Stimulated activated CD4-positive, alpha-beta T cell treated with anti-CD3 and anti-CD28 coated beads, Interleukin-15, amount 100 ng/mL, for 24 hours (primary cell): ENCODE data around the gene CXCL6.

Experiments
- DNase-seq: peaks from one replicate; pipeline ENCODE4 v3.0.0-alpha.2; 2020

CXCL6 gene

DNA sequence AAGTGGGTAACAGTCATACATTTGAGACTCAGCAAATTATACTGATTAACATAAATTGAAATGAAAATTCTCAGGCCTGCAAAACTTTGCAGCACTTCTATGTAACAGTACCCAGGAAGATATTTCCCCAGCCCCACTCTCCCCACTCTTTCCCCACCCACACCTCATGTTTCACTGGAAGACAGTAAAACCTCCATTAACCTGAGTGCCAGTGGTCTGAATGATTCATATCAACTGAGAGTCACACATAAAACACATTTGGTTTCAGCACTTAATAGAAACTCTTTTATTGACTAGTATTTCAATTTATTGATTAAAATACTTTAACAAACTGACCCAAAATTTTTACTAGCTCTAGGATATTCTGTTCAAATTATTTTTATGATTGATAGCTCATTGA lies 6.9 kb downstream of the CXCL6 start:
- no peak for DNase-seq

DNA sequence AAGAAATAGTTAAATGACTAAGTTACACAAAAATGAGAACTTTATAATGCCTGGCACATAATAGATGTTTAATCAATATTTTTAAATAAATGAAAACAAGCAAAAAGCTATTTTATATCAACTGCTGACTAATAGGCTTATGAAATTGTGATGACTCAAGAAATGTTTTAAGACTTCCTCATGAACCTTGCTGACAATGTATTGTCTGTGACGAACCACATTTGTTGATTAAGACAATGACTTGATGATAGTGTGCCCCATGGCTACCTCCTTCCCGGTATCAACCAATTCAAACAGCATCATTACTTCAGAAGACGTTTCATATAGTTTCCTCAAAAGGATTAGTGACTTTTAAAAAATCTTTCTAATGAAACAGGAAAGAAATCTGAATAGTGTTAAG lies 7.9 kb downstream of the CXCL6 start:
- no peak for DNase-seq

DNA sequence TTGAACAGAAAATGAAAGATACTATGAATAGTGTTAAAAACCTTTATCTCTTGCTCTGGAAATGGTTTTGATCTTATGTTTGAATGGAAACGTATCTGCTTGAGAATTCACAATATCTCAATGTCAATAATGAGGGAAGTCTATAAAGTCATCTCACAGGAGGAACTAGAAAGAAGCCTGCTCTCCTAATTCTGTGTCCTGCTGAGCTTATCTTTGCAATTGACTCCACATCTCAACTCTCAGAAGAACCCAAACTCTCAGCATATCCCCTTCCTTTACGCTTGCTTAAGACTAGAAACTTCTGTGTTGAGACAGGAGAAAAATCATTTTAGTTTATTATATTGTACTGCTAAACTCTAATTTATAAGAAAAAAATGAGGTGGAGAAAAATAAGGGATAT lies 8.3 kb downstream of the CXCL6 start:
- no peak for DNase-seq

DNA sequence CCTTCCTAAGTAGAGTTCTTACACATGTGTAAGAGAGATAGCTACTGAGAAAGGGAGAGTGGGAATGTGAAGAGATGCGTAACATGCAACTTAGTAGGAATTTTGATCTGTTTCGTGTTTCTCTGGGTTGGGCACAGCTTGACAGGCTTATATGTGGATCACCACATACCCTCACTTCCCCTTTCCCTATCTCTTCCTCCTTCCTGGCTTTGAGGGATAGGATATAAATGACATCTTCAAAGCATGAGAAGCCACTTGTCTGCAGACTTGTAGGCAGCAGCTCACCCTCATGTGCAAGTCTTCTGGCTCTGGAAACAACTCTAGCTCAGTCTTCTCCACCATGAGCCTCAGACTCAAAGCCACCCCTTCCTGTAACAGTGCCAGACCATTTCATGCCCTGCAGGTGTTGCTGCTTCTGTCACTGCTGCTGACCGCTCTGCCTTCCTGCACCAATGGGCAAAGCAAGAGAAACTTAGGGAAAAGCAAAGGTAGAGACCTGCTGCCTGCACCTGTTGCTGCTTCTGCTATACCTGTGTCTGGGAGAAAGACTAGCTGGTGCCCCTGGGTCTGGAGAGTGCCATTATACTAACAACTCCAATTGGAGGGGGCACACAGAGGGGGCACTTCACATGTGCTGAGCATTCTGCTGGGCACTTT lies 11.2 kb downstream of the CXCL6 start:
- no peak for DNase-seq

DNA sequence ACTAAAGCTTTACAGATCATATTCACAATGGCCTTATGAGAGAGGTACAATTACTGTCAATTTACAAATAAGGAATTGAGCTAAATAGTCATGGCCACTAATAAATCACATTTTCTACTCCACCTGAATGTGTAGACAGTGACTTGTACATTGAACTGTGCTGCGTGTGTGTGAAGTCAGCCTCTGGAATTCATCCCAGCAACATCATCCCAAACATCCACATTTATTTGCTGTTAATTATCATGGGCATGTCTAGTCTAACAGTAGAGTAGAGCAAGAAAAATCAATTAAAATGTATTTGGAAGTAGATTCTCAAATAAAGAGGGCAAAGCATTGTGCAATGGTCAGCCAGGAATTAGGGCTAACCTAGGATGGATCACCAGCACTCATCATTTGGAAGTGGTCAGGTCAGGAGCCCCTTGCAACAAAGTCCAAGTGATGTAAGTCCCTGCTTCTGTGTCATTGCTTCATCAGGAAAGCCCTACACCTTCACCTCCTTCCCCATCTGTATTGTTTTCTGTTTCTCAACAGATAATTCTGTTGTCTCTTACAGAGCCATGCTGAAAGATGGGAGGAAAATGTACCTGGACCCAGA lies 11.8 kb downstream of the CXCL6 start:
- no peak for DNase-seq

DNA sequence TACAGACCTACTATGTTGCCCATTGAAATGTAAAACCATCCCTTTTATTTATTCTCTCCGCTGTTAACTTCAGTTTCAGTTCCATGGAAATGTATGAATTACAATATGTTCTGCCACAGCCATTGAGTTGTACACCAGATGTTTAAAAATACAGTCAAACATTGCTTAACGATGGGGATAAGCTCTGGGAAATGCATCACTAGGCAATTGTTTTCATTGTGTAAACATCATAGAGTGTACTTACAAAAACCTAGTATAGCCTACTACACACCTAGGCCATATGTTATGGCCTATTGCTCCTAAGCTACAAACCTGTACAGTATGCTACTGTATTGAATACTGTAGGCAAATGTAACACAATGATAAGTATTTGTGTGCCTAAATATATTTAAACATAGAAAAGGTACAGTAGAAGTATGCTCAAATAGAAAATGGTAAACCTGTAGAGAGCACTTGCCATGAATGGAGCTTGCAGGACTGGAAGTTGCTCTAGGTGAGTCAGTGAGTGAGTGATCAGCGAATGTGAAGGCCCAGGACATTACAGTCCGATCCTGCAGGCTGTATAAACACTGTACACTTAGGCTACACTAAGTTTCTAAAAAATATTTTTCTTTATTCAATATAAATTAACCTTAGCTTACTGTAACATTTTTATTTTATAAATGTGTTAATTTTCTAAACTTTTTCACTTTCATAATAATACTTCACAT lies 13.9 kb downstream of the CXCL6 start:
- no peak for DNase-seq

DNA sequence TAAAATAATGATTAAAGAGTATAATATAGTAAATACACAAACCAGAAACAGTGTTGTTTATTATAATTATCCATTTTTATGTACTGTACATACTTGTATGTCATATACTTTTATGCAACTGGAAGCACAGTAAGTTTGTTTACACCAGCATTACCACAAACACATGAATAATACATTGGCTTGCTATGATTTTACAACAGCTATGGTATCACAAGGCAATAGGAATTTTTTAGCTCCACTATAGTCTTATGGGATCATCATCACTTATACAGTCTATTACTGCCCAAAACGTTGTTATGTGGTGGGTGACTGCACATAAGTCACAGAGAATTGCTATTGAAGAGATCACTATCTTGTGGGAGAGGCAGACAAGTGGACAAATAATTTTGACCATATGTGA lies 14.8 kb downstream of the CXCL6 start:
- no peak for DNase-seq

DNA sequence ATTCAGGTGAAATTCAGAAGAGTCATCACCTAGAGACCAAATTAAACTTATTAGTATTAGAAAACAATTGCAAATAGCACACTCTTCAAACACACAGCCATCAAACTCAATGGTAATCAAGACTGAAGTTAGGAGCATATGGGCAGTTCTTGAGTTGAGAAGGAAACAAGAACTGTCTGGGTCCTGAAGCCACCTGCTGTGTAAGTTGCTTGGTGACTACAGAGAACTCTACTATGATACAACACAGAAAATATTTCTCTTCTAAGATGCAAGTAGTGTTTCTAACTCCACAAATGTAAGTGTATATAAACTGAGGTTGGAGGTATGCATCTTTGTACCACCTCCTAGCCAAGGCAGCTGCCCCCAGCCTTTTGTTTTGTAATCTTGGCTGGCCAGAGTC lies 16.3 kb downstream of the CXCL6 start:
- DNase-seq, result no peak

DNA sequence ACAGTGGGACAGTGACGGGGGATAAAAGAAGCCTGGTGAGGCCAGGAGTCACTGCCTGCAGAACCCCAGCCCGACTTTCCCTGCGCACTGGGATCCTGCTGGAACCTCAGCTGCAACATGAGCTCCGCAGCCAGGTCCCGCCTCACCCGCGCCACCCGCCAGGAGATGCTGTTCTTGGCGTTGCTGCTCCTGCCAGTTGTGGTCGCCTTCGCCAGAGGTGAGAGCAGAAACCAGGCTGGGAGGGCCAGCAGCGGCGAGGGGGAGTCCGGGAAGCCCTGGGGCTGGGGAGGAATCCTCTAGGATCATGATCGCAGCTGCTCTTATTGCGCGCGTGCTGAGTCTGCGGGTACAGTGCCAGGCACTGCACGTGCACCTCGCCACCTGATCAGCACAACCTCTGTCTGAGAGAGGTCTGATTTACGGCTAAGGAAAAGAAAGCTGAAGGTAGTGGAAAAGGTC lies 16.8 kb downstream of the CXCL6 start, which contains the start of gene PF4V1:
TSS of gene PF4V1 (plus strand) at position 51 of the 459 bp plus-strand sequence. CDS start at position 118, 67 bp downstream.
- no peak for DNase-seq

DNA sequence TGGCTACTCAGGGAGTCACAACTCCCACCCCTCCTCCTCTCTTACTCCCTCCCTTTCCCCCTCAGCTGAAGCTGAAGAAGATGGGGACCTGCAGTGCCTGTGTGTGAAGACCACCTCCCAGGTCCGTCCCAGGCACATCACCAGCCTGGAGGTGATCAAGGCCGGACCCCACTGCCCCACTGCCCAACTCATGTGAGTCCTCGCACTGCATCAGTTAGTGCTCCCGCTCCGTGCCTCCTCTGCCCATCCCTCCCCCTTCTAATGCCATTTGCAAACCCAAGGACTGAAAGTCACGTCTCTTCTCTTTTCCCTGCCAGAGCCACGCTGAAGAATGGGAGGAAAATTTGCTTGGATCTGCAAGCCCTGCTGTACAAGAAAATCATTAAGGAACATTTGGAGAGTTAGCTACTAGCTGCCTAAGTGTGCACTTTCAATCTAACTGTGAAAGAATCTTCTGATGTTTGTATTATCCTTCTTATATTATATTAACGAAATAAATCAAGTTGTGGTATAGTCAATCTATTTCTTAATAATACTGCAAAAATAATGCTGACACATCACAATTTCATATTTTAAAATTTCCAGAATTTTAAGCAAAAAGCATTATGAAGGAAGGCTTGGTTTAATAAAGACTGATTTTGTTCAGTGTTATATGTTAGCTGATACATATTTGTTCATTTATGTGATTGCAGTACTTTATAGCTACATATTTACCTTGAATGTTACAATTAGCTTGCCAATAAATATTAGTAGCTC lies 17.4 kb downstream of the CXCL6 start:
- DNase-seq, result no peak

DNA sequence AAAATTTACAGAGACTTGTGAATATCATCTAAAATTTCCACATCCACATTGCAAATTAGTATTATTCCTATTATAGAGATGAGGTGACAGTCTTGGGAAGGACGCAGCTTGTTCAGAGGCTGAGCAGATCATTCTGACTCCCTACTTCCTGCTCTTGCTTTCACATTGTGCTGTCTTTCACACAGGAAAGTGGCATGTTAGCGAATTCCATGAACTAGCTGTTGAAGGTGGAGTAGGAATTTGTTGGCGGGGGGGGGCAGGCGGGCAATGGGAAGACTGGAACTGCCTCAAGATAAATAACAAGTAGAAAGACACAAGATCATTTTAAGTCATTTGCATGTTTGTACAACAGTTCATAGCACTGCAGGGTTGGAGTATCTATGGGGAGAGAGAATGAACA lies 18.9 kb downstream of the CXCL6 start:
- DNase-seq, result no peak

DNA sequence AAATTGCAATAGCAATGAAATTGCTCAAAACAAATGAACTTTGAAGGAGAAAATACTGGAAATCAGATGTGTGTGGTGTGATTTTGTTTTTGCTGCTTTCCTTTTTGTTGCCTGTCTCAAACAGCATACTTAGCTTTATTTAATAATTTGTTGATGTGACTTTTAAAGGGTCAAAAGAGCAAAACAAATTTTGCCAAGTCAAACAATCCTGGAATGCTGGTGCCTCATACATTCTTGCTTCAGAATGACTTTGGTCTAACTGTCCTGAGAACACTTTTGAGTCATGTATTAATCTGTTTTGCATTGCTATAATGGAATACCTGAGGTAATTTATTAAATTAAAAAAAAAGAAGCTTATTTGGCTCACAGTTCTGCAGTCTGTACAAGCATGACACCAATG lies 20.0 kb downstream of the CXCL6 start:
- DNase-seq, result no peak

DNA sequence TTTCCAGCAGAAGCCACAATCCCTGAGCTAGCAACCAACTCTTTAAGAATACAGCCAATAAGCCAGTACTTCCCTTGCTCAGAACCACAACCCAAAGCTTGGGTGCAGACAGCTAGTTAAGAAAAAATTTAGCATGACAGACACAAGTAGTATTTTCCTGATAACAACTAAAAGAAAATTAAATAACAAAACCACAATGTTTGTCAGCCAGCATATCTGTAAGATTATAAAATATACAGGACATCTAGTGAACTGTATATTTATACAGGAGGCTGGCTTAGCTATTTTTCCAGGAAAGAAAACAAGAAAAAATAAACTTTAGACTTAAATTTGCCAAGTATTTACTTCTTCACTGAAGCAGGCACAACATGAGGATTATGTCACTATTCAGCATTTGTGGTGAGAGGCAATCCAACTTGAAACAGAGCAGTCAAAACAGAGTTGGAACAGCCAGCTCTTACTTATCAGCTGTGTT lies 23.2 kb downstream of the CXCL6 start:
- no peak for DNase-seq

DNA sequence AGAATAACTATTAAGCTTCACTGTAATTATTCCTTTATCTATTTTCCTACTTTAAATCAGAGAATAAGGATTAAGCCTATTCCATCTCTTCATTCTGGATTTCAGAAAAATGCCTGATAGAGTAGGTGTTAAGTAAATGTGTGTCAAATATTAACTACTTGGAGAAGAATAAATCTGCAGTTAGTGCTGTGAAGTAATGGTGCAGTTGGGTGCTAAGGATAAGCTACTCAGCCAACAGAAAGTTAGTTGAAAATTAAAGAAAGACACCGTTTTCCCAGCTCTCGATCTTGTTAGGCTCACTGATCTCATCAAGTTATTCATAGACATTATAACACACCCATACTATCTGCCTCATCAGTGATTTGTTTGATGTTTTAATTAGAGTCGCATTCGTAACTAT lies 23.7 kb downstream of the CXCL6 start:
- no peak for DNase-seq

DNA sequence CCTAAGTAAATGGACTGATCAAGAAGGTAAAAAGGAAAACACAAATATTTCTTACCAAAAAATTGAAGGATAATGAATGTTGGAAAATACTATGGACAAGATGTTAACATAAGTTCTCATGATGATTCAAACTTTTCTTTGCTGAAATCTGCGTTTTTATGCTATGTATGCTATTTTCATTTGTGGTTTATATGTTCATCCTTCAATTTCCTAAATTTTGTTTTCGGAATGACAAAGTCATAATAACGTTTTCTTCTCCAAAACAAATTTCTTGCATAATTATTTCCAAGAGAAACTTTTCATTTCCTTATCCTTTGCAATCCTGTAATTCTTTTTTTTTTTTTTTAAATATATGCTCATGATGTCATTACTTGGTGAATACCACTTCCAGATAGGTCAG lies 24.4 kb downstream of the CXCL6 start:
- DNase-seq, result no peak

DNA sequence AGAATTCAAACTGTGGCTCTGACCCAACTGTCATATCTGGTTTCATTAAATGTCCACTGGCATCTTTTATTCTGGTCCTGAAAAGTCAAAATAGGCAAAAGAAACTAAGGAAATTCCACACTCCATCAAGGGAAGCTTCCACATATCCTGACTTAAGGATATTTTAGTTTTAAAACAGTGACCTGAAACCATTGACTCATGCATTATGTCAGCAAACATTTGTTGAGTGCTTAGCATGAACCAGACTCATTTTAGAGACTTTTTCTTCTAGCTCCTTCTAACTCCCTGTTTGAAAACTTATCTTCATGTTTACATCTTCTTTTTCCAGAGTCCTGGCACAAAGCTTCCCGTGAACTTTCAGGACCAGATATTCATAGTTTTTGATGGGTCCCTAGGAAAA lies 25.8 kb downstream of the CXCL6 start:
- DNase-seq, result no peak

DNA sequence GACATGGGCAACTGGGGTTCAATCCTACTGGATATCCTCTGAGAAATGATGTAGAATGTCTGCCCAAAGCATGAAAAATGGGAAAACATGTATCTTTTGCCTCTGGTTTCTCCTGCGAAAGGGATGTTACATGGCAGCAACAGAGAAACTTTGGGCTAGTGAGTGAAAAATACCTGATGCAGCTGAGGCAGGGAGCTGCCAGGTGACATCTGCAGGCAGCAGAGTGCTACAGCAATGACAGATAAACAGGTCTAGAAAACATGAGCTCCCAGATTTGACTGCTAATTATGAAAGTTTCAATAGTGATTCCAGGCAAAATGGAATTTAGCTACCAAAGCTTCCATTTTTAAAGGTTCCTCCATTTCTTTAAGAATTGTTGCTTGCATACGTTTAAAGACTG lies 27.9 kb downstream of the CXCL6 start:
- DNase-seq, result no peak

DNA sequence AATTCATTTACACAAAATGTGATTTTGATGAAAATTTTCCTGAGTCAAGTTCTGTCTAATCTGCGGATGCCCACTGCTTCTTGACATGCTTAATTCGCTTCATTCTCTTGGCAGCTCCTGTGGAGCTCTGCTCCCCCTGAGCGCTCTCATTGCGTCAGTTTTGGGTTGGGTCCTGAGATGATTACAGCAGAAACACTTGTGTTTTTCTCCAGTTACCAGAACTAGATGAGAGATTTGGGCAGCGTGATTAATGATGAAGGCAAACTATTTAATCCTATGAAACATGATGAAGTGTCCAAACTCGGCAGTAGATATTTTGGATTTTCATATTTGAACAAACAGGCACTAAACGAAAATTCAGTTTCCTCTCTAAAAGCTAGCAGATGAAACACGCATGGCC lies 28.5 kb downstream of the CXCL6 start:
- DNase-seq, result no peak

DNA sequence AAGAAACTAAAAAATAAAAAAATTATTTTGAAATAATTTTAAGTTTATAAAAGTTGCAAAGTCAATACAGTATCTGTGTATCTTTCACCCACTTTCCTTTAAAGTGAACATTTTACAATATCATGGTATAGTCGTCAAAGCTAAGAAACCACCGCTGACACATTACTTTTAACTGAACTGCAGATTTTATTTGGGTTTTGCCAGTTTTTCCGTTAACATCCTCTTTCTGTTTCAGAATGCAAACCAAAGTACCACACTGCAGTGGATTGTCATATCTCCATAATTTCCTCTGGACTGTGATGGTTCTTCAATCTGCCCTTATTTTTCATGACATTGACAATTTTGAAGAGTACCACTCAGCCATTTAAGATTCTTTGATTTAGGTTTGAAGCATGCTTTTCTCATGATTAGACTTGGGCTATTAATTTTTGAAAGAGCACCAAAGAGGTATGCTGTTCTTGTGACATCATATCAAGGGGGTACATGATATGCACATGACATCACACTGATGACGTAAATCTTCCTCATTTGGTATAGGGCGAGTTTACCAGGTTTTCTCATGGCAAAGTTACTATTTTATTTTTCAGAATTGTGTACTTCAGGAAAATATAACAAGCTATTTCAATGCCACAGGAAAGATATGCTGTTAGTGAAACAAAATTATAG lies 29.1 kb downstream of the CXCL6 start:
- DNase-seq, result no peak

DNA sequence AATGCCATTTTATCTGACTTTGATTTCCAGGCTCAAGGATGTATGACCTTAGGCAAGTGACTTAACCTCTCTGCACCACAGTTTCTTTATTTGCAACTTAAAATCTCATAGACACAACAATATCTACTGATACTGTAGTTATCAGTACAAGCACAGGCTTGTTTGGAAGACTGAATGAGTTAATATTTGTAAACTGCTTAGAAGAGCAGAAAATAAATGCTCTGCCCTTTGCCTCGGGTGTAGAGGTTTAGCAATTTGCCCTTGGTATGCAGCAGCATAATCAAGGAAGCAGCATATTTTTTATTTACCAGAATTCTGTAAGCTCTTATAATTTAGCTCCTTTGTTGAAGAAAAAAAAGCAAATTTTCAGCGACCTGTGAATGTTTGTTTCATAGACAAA lies 29.8 kb downstream of the CXCL6 start:
- DNase-seq, result no peak

DNA sequence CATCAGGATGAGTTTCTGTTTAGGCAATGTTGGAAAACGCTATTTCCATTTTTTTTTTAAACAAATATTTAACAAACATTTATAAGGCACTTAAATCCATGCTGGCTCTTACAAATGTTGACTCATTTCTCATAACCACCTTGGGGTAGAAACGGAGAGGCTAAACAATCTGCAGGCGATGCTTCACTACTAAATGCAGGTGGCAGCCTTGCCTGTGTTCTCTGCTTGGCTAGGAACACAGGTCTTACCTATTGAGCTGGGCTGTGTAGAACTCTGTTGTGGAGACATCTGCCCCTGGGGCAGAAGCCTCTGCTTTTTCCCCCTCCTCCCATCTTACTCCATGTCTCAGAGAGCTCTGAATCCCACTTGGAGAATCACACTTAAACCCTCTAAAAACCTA lies 31.3 kb downstream of the CXCL6 start:
- DNase-seq, result no peak

DNA sequence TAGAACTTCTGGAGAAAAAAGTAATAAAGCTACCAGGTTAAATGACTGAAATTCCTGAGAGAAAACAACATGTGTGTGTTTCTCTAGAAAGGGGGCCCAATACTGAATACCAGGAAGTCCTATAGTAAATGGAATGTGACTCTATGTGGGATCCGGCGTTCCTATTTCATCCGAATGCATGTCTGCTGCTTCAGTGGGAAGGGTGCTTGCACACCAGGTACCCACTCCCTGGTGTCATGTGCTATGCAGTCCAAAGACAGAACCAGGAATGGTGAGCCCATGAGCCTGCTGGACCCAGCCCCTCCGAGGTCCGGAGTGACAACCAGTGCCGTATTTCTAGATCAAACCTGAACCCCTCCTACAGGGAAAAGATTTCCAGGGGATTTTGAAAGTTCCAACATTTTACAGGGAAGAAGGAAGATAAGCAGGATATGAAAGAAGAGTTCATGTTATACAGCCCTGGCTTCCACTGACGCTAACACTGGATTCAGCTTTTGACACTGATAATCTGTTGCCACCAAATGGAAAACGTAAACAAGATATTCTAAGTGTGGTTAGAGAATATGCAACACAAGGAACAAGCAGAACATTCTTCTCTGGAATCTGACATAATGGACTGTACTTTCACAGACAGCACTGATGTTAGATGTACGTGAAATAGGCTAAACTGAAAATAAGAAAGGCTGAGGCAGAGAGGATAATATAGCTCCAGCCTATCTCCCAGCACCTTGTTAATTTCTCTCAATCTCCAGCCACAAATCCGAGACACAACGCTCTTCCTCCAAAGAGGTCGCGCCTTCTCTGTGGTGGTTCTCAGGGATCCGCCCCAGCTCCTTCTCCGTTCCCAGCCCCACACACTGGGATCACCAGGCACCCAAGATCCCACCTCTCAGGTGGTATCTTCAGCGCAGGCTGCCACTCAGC lies 32.0 kb downstream of the CXCL6 start:
- DNase-seq, result no peak
